K562 (cell line): ENCODE results near the gene WDR93. TPM values are rescaled to one million over a fixed set of nuclear protein-coding genes. Genes with fewer than 3 reads are reported as not detected.
A peak's percentile ranks its signal among the peaks of the same experiment; 100 is the strongest.

Experiments
- ATAC-seq: fragments of 200-7000 bp; cut with Tn5 transposase; 3 replicates; pipeline ENCODE4 v1.9.1; 2020; ENCODE audit warnings: moderate library complexity
- BruUV-seq: library from RNA; stranded (reverse); fragments of 400-500 nt; replicated peaks from 2 replicates; lab custom pipeline; 2021; lab: Mats Ljungman, UMichigan
- CTCF ChIA-PET: fragments of 300-600 bp; formaldehyde crosslinking; extraction: SDS; loops from one replicate; lab custom pipeline; 2021; ENCODE audit warnings: low intra/inter-chr PET ratio; lab: Yijun Ruan, JAX
- POLR2A ChIA-PET: fragments of 300-600, 350-650 bp; sonication (Branson Sonifier 250); formaldehyde crosslinking; extraction: SDS; loops from one replicate; lab custom pipeline; 2021; ENCODE audit warnings: antibody characterized with exemption, inconsistent platforms; lab: Yijun Ruan, JAX
- DNase-seq, 4 experiments: peaks; one replicate each; pipeline versions ENCODE4 v3.0.0 to v3.0.0-alpha.2; 2011 to 2018; ENCODE audit warnings: low spot score in 3 of 4, mixed read lengths in 3 of 4; ENCODE audit errors: extremely low read depth in 1 of 4
- FAIRE-seq: peaks from 2 replicates; lab custom pipeline; 2011; peaks lifted over from hg19 to GRCh38; lab: Jason Lieb, UNC
- H2AFZ ChIP-seq: 2 replicates; pipeline ENCODE4 v1.6.0; 2011; ENCODE audit warnings: low read depth, low read length, control low read depth, inconsistent platforms
- H3K27ac ChIP-seq: fragments of 200-600 bp; 3 replicates; pipeline ENCODE4 v1.8.0; 2011; ENCODE audit warnings: low read depth, mild to moderate bottlenecking, control low read depth, inconsistent platforms, low read length, moderate library complexity, mixed read lengths; ENCODE audit errors: extremely low read depth
- H3K27me3 ChIP-seq, 2 experiments: fragments of 300-600 bp in 1 of 2; 2 replicates in 1 of 2; 3 replicates in 1 of 2; pipeline versions ENCODE4 v1.6.0 to v1.8.0; 2011; ENCODE audit warnings: inconsistent platforms in 2 of 2, low read length in 2 of 2, mild to moderate bottlenecking in 1 of 2, mixed read lengths in 1 of 2, moderate library complexity in 1 of 2; ENCODE audit not compliant: control insufficient read depth in 2 of 2, insufficient read depth in 2 of 2
- H3K36me3 ChIP-seq: fragments of 300-600 bp; 3 replicates; pipeline ENCODE4 v1.8.0; 2011; ENCODE audit warnings: mild to moderate bottlenecking, low read length, inconsistent platforms; ENCODE audit not compliant: control insufficient read depth, insufficient read depth
- H3K4me1 ChIP-seq, 2 experiments: fragments of 200-600 bp in 1 of 2; replicated peaks in 1 of 2; 2 replicates in 1 of 2; 3 replicates in 1 of 2; pipeline versions ENCODE4 v1.5.1 to v1.8.0; 2011; ENCODE audit warnings: inconsistent platforms in 2 of 2, low read length in 2 of 2, mild to moderate bottlenecking in 1 of 2, mixed read lengths in 1 of 2, moderate library complexity in 1 of 2; ENCODE audit not compliant: control insufficient read depth in 2 of 2, insufficient read depth in 2 of 2
- H3K4me2 ChIP-seq: 2 replicates; pipeline ENCODE4 v1.6.1; 2011; ENCODE audit warnings: low read length, control low read depth, inconsistent platforms, mixed read lengths; ENCODE audit not compliant: insufficient read depth
- H3K4me3 ChIP-seq: fragments of 200-600 bp; sonication (generic), shearing (Covaris generic); 2 replicates; pipeline ENCODE4 v1.5.1; 2016; ENCODE audit warnings: control low read depth, inconsistent platforms
- H3K79me2 ChIP-seq: fragments of 200-600 bp; 3 replicates; pipeline ENCODE4 v1.8.0; 2011; ENCODE audit warnings: low read length, inconsistent platforms; ENCODE audit not compliant: control insufficient read depth, insufficient read depth
- H3K9ac ChIP-seq, 2 experiments: 2 replicates each; pipeline versions ENCODE4 v1.6.0 to v1.6.1; 2011; ENCODE audit warnings: low read depth in 2 of 2, low read length in 2 of 2, control low read depth in 1 of 2, inconsistent platforms in 1 of 2, mild to moderate bottlenecking in 1 of 2, mixed read lengths in 1 of 2; ENCODE audit not compliant: insufficient read depth in 1 of 2
- H3K9me1 ChIP-seq: one replicate; pipeline ENCODE4 v1.6.0; 2011; ENCODE audit warnings: inconsistent platforms, mild to moderate bottlenecking, low read length, moderate library complexity; ENCODE audit not compliant: control insufficient read depth, insufficient read depth
- H3K9me3 ChIP-seq: replicated peaks from 2 replicates; pipeline ENCODE4 v1.5.1; 2011; ENCODE audit warnings: low read depth, low read length, inconsistent platforms; ENCODE audit not compliant: control insufficient read depth, insufficient read depth
- H4K20me1 ChIP-seq: replicated peaks from 2 replicates; pipeline ENCODE4 v1.6.1; 2011; ENCODE audit warnings: low read length, inconsistent platforms, mixed read lengths; ENCODE audit not compliant: control insufficient read depth, insufficient read depth
- ARID3A ChIP-seq: IDR thresholded peaks from 2 replicates; pipeline ENCODE4 v1.6.1; 2012; ENCODE audit warnings: low read depth, low read length, improper control_type of control experiment, borderline replicate concordance
- DDX20 ChIP-seq: fragments of 450-650 bp; IDR thresholded peaks from 2 replicates; pipeline ENCODE4 v1.6.1; 2016; ENCODE audit warnings: missing genetic modification characterization, low read depth, mild to moderate bottlenecking, missing compliant biosample characterization, moderate library complexity
- E2F3 ChIP-seq: fragments of 250-450 bp; sonication (Bioruptor Pico); IDR thresholded peaks from 2 replicates; pipeline ENCODE4 v1.4.0; 2020; ENCODE audit warnings: mild to moderate bottlenecking
- GABPB2 ChIP-seq: fragments of 250-450 bp; sonication (Bioruptor Pico); conservative IDR thresholded peaks from 2 replicates; pipeline ENCODE4 v1.5.1; 2021; ENCODE audit warnings: mild to moderate bottlenecking
- HDAC8 ChIP-seq: fragments of 450-650 bp; IDR thresholded peaks from 2 replicates; pipeline ENCODE4 v1.6.1; 2016; ENCODE audit warnings: mild to moderate bottlenecking, missing genetic modification characterization, moderate library complexity, missing compliant biosample characterization
- HNRNPL ChIP-seq: fragments of 200-400 bp; formaldehyde crosslinking; IDR thresholded peaks from 2 replicates; pipeline ENCODE4 v1.6.1; 2017; ENCODE audit warnings: low read depth, mild to moderate bottlenecking, low read length
- MAFF ChIP-seq: IDR thresholded peaks from 2 replicates; pipeline ENCODE4 v1.6.1; 2012; ENCODE audit warnings: low read length, improper control_type of control experiment
- MAFG ChIP-seq: fragments of 450-650 bp; conservative IDR thresholded peaks from 2 replicates; pipeline ENCODE4 v1.6.1; 2016; ENCODE audit warnings: missing genetic modification characterization, missing compliant biosample characterization
- MAFK ChIP-seq: IDR thresholded peaks from 2 replicates; pipeline ENCODE4 v1.6.1; 2011; ENCODE audit warnings: low read length, improper control_type of control experiment
- NR4A1 ChIP-seq, 2 experiments: fragments of 250-450 bp in 1 of 2; fragments of 450-650 bp in 1 of 2; sonication (Bioruptor Pico) in 1 of 2; IDR thresholded peaks; 2 replicates each; pipeline versions ENCODE4 v1.4.0 to v1.6.1; 2016 to 2020; ENCODE audit warnings: mild to moderate bottlenecking in 2 of 2, missing compliant biosample characterization in 1 of 2, missing genetic modification characterization in 1 of 2, moderate library complexity in 1 of 2
- SAP30 ChIP-seq: fragments of 200-600 bp; sonication (generic); IDR thresholded peaks from 2 replicates; pipeline ENCODE4 v1.6.1; 2012; ENCODE audit warnings: borderline replicate concordance, low read depth, mild to moderate bottlenecking, moderate library complexity, low read length, control low read depth, inconsistent platforms; ENCODE audit not compliant: insufficient read depth, poor library complexity, severe bottlenecking
- SREBF1 ChIP-seq: fragments of 150-350 bp; IDR thresholded peaks from 2 replicates; pipeline ENCODE4 v1.6.1; 2014; ENCODE audit warnings: antibody characterized with exemption, low read depth, low read length, borderline replicate concordance
- ZBTB12 ChIP-seq: fragments of 250-450 bp; sonication (Bioruptor Pico); IDR thresholded peaks from 2 replicates; pipeline ENCODE4 v1.4.0; 2020
- ZNF316 ChIP-seq: fragments of 450-650 bp; IDR thresholded peaks from 2 replicates; pipeline ENCODE4 v1.6.1; 2016
- ZNF644 ChIP-seq: fragments of 200-800 bp; sonication (Bioruptor generic); IDR thresholded peaks from 2 replicates; pipeline ENCODE4 v1.6.1; 2016; ENCODE audit warnings: low read depth, missing genetic modification characterization, missing compliant biosample characterization
- WGBS: fragments of 100-300 bp; shearing (Covaris generic); methylation state at CpG from one replicate; pipeline ENCODE4 v1.1.6; 2016; ENCODE audit warnings: low coverage, mixed read lengths; ENCODE audit not compliant: insufficient coverage; ENCODE audit errors: missing lambda C conversion rate; 5-methylcytosine and 5-hydroxymethylcytosine counted together
- in situ Hi-C: fragments of 300-500 bp; cut with MboI; formaldehyde crosslinking; loops from 4 replicates; pipeline ENCODE4 v1.15.0; 2018; ENCODE audit warnings: inconsistent platforms, mixed read lengths
- intact Hi-C: fragments of 100-400 bp; cut with micrococcal nuclease; formaldehyde crosslinking; loops from 2 replicates; pipeline ENCODE4 v1.14.2; 2022
- polyA plus RNA-seq, 8 experiments: library from polyadenylated mRNA; depleted of rRNA in 4 of 8; stranded (reverse) in 5 of 8; unstranded in 3 of 8; fragments of >200 nt; fragmentation: Nextera tagmentation in 2 of 8; fragmentation: Illumina TruSeq in 1 of 8; extraction: Ambion mirVana in 2 of 8; extraction: Trizol in 1 of 8; gene quantifications; 2 replicates each; pipeline versions ENCODE4 v1.2.1 to v1.2.3, GENCODE V29; 2011 to 2014; ENCODE audit warnings: inconsistent platforms in 1 of 8, missing spikeins in 1 of 8
- total RNA-seq, 7 experiments: library from RNA; depleted of rRNA in 6 of 7; stranded (reverse); fragments of >200 nt in 6 of 7; fragmentation: Illumina TruSeq in 2 of 7; extraction: Trizol in 2 of 7; gene quantifications; 2 replicates each; pipeline versions ENCODE4 v1.2.1 to v1.2.3, GENCODE V29; 2011 to 2021; ENCODE audit warnings: low replicate concordance in 1 of 7
- TF ChIP-seq, protein P1 (sequence below): fragments of 250-450 bp; sonication (Bioruptor Pico); IDR thresholded peaks from 2 replicates; pipeline ENCODE4 v1.5.0; 2021; ENCODE audit warnings: mild to moderate bottlenecking, borderline replicate concordance
- TF ChIP-seq, protein P2 (sequence below): sonication (generic); IDR thresholded peaks from 2 replicates; pipeline ENCODE4 v1.6.1; 2016

Gene WDR93
- total and polyA plus RNA-seq, 9 of the 15 experiments (the other 6 are each of a cell fraction or from before 2014, with no cell fraction given) = not detected

DNA sequence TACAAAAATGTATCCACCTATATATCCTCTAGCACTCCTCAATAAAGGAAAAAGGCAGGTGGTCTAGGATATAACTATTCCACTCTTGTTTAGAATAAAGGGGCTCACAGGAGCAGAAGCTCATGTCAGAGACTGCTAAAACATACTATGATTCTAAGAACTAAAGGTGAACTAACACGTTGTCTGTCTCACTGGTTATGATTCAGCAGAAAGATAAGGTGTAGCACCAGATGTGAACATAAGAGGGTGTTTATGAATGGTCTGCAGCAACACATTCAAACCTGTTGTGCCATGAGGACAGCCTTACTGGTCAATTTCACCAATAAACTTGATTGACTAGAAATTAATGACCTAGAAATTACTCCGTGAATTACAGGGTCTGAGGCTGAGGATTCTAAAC, 4.6 kb upstream of the WDR93 start:
- BruUV-seq = no TSS peak
- no peak overlapping the region for H3K4me3 ChIP-seq
- H3K79me2 ChIP-seq = no peaks in the 10 kb centered on the region
- H2AFZ ChIP-seq = no peak overlapping the region
- FAIRE-seq (peak; percentile 74), ATAC-seq (peak; percentile 63), DNase-seq (no peak)
- in situ Hi-C loops = no loop called here
- POLR2A ChIA-PET = interaction anchor here (0.7 kb wide), 1 partner anchor 65 kb away, joined by 3 read pairs; no protein-coding TSS in a partner anchor
- no peaks in the 10 kb centered on the region for H3K9me1 ChIP-seq
- H4K20me1 ChIP-seq = no peaks in the 10 kb centered on the region
- H3K4me2 ChIP-seq = no peak overlapping the region
- no peak overlapping the region for H3K27ac ChIP-seq
- no peaks in the 10 kb centered on the region for H3K9me3 ChIP-seq
- intact Hi-C loops = no loop called here
- CTCF ChIA-PET = no interaction called here
- 0% methylated on average over 2 of the region's 2 CpGs for WGBS
- peaks cover 16 to 36% of the 10 kb centered on the region in 2 experiments; a peak in 4 of 5 replicates for H3K27me3 ChIP-seq
- peaks cover 0 to 9% of the 10 kb centered on the region in 2 experiments; a peak in 2 of 5 replicates for H3K4me1 ChIP-seq
- no peaks in the 10 kb centered on the region for H3K36me3 ChIP-seq
- H3K9ac ChIP-seq = no peak overlapping the region
- TF ChIP-seq HNRNPL = no peak
- 0 out of 2 replicates have a peak, but pooled peaks have one; percentile 36 for TF ChIP-seq MAFG
- no peak for TF ChIP-seq SREBF1
- peak; percentile 33; the same call in 1 of the 2 replicates for TF ChIP-seq MAFK
- TF ChIP-seq ZNF316 = 0 out of 2 replicates have a peak, but pooled peaks have one; percentile 52
- TF ChIP-seq, protein P1, sequence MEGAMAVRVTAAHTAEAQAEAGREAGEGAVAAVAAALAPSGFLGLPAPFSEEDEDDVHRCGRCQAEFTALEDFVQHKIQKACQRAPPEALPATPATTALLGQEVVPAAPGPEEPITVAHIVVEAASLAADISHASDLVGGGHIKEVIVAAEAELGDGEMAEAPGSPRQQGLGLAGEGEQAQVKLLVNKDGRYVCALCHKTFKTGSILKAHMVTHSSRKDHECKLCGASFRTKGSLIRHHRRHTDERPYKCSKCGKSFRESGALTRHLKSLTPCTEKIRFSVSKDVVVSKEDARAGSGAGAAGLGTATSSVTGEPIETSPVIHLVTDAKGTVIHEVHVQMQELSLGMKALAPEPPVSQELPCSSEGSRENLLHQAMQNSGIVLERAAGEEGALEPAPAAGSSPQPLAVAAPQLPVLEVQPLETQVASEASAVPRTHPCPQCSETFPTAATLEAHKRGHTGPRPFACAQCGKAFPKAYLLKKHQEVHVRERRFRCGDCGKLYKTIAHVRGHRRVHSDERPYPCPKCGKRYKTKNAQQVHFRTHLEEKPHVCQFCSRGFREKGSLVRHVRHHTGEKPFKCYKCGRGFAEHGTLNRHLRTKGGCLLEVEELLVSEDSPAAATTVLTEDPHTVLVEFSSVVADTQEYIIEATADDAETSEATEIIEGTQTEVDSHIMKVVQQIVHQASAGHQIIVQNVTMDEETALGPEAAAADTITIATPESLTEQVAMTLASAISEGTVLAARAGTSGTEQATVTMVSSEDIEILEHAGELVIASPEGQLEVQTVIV (CRISPR knock-in tag) = no peak
- no peak for TF ChIP-seq ARID3A
- no peak for TF ChIP-seq SAP30
- no peak for TF ChIP-seq HDAC8 (tag)
- TF ChIP-seq GABPB2 = no peak
- TF ChIP-seq ZBTB12 = no peak
- TF ChIP-seq DDX20 (tag) = no peak
- no peak for TF ChIP-seq NR4A1 (CRISPR knock-in tag; IDR thresholded peaks at IDR 0.05)
- no peak for TF ChIP-seq NR4A1 (tag; IDR thresholded peaks at IDR 0.05)
- TF ChIP-seq E2F3 (CRISPR knock-in tag) = no peak
- peak; percentile 37 for TF ChIP-seq MAFF
- TF ChIP-seq ZNF644 (tag) = no peak
- TF ChIP-seq, protein P2, sequence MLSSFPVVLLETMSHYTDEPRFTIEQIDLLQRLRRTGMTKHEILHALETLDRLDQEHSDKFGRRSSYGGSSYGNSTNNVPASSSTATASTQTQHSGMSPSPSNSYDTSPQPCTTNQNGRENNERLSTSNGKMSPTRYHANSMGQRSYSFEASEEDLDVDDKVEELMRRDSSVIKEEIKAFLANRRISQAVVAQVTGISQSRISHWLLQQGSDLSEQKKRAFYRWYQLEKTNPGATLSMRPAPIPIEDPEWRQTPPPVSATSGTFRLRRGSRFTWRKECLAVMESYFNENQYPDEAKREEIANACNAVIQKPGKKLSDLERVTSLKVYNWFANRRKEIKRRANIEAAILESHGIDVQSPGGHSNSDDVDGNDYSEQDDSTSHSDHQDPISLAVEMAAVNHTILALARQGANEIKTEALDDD = no peak
